ENCODE results near the gene DNAI7.

Gene DNAI7

DNA sequence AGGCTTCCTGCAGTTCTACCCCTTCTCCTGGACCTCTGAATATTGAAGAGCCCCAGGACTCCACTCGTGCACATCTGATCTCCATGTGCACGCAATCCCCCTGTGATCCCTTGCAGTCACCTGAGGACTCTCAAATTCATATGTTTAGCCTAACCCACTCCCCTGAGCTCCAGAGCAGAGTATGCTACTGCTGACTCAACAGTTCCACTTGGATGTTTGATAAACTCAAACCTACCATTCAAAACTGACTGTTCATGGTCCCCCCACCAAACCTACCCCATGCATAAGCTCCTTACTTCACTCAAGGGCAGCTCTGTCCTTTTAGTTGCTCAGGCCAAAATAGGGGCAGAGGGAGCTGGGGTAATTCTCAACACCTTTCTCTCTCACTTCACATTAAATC lies 96.0 kb downstream of the DNAI7 start:
- DNase-seq: no peak

DNA sequence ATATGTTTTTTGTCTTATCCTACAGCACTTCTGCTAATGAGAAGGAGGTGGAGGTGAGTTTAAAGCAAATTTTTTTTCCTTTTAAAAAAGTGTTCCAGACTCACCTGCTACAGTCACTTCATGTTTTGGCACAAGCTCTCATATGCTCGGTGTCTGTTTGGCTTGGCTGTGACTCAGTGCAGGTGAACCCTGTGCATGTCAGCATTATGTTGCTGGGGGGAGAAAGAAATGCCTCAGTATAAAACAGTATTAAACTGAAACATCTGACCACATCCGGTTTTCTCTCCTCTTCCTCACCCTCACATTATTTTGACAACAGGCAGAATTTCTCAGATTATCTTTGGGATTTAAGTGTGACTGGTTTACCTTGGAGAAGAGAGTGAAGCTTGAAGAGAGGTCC lies 105.2 kb downstream of the DNAI7 start:
- no peak for DNase-seq

DNA sequence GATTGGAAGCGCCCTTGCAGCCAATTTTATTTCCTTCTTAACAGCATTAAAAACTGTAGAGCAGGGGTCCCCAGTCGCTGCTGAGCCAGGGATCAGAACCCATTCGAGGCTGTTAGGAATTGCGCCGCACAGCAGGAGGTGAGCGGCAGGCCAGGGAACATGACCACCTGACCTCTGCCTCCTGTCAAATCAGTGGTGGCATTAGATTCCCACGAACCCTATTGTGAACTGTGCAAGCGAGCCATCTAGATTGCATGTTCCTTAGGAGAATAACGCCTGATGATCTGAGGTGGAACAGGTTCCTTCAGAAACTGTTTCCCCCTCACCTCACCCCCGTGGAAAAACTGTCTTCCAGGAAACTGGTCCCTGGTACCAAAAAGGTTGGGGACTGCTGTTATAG lies 107.4 kb downstream of the DNAI7 start:
- DNase-seq: no peak

DNA sequence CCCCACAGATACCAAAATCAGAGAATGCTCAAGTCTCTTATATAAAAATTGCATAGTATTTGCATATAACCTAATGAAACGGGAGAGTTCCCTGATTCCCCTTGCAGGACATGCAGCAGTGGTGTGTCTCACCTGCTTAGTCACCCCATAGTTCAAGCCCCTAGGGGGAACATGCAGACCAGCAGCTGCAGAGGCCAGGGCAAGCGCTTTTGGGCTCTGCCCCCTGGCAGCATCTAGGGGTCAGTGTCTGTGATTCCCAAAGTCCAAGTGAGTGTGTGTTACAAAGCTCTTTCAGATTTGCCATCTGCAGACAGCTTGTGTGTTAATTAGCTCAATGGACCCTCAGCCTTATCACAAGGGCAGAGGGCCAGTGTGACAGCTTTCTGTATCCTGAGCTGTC lies 110.1 kb downstream of the DNAI7 start:
- DNase-seq: no peak

DNA sequence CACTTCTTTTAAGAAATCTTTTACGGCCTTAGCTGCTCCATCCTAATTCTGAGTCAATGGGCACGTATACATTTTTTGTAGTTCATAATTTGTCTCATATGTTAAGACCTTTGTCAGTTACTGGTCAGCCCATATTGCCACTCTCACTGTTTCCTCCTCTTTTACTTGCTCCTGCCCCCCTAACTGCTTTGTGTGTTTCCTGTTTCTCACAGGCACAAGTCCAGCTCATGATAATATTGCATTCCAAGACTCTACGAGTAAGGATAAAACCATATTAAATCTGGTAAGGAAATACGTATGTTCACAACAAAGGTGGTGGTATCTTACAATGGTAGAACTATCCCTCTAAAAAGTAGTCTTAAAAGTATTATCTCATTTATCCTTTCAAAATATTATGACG lies 111.7 kb downstream of the DNAI7 start:
- no peak for DNase-seq

DNA sequence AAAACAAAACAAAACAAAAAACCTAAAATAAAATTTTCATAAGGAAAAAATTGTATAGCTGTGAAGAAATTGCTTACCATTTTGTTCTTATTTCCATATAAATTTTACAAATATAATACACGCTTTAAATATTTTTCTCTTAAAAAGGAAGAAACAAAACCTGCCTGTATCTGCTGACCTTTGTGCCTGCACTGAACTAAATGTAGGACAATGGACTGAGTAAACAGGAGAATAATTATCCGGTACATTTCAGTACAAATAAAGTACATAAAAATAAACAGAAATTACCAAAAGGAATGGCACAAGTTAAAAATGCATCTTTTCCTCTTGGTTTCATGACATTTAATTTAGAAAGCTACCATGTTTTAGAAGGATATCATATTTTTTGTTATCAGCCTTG lies 112.3 kb downstream of the DNAI7 start:
- no peak for DNase-seq

DNA sequence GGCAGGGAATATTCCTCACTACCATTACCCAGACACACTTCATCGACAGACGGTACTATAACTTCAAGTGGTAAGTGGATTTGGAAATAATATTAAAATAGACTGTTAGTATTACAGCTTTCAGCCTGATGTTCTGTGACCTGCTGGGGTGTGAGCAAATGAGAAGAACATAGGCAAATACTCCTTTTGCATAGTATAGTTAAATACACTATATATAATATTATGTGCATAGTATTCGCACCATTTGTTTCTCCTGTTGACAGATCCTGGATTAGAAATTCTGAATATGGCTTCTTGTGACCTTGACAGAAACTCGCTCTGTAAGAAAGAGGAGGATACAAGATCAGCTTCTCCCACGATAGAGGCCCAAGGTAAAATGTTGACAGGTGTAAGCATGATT lies 115.6 kb downstream of the DNAI7 start:
- DNase-seq: no peak

DNA sequence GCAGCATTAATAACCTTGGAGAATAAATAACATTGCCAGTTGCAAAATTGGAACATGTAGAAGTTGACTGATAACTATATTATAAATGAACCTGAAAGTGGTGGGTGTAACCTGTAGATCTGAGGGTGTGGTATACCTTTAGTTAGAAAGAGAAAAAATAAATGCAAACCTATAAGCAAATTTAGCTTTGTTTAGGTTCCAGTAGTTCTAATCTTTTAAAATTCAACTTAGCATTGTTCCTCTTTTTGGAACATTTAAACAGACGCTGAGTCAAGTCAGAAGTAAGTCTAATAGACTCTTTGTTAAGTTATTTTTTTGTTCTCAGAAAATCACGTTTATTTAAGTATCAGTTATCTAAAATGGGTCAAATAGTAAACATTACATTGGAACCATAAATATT lies 120.0 kb downstream of the DNAI7 start:
- no peak for DNase-seq

DNA sequence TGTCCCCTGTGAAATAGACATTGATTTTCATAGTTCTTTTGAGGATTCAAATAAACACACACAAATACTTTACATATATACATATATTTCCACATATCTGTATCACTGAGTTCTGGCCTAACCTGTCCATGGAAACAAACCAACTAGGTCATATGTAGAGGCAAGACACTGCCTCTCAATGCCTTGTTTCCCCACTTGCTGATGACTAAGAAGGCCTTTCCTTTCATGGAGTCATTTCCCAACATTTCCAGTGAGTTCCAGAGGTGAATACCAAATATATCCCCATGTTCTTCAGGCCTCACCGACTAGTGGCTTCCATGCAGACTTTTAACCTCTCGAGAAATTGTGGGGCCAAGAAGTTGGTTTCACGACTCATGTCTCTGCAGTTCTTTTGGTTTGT lies 120.8 kb downstream of the DNAI7 start:
- DNase-seq: no peak

DNA sequence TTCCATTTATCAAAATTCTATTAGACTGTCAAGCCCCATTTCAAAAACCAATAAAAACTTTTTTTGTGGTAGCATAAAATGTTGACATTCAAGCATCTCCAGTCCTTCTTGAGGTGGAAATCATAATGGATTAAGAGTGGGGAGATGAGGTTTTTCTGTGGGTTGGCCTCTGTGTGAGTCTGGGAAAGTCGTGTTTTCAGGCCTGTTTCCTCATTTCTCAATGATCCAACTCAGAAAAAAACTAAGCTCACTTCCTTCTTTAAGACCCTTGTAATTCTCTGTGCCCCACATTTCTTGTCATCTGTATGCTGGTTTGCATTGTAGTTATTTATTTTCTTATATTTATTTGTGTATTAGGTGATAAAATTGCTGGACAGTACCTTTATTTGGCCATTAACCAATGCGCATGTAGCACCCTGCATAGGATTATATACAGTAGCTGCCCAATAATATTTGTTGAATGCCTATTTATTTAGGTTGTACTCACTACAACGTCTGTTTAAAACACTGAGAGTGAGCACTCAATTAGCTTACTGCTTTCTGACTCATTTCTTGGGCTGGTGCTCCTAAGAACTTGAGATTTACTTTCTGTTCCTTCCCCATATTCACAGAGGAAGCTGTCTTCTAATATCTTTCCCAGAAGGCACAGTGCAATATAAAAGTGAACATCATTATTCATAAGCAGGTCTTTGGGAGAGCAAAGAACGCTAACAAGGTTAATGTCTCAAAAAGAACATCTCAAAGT lies 121.9 kb downstream of the DNAI7 start:
- no peak for DNase-seq

DNA sequence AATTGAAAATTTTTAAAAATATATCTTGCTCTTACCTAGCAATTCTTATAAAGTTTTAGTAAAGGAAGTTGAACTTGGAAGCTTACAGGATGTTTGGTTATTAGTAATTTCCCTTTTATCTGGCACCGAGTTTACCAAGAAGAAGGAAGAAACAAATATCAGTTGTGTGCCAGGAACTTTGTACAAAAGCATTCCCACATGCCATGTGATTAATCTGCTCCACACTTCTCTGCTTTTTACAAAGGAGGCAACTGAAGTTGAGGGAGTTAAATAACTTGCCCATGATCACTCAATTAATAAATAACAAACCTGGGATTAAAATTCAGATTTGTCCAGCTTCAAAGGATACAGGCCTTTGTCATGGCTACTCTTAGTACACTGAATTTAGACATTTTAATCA lies 123.6 kb downstream of the DNAI7 start:
- no peak for DNase-seq

DNA sequence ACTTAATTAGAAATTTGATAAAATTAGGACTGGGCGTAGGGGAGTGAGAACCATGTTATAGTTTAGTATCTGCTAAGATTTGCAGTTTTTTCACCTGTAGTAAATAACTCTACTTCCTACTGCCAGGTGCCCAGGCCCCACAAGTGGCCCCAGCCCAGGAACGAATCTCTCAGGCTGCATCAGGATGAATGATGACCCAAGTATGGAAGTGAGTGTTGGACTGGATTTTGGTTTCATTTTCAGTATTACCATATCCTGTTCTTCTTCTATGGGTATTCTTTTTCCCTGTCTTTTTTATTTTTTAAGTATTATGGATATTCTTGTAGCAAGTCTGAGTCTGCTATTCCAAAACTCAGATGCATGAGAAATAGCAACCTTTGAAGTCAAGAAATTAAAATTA lies 125.7 kb downstream of the DNAI7 start:
- no peak for DNase-seq

DNA sequence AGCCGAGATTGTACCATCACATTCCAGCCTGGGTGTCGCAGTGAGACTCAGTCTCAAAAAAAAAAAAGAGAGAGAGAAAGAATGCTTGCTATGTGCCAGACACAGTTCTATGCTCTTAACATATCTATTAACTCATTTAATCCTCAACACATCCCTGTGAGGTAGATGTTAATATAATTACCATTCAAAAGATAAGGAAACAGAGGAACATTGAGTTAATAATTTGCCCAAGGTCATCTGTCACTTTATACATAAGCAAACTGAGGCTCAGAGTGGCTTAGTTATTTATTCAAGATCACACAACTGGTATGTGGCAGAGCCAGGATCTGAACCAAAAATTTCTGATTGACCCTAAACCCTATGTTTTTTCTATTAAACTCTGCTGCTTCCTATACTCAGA lies 129.9 kb downstream of the DNAI7 start:
- DNase-seq: no peak

DNA sequence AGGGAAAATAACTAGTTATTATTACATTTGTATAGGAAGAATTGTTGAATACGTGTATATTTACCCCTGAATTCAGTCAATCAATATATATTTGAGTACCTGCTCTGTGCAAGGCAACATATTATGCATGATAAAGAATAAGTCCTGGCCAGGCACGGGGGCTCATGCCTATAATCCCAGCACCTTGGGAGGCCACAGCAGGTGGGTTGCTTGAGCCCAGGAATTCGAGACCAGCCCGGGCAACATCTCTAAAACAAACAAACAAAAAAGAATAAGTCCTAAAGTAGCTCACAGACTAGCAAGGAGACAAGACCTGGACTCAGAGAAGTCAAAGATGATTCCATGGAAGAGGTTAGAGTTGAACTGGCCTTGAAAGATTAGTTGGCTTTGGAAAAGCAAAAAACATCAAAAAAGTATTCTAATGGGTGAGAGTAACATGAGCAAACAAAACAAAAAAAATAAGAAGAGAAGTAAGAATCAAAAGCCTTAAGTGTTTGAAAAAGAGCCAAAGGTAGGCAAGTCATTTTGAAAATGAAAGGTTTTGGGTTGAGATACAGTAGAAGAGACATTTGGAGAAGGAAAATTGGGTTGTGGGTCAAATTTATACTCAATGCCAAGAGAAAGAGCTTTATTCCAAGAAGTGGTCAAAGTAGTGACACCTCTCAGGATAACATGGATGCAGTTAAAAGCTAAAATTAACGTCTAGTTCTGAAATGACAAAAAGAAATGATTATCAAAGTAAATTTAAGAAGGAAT lies 130.9 kb downstream of the DNAI7 start:
- DNase-seq: no peak

DNA sequence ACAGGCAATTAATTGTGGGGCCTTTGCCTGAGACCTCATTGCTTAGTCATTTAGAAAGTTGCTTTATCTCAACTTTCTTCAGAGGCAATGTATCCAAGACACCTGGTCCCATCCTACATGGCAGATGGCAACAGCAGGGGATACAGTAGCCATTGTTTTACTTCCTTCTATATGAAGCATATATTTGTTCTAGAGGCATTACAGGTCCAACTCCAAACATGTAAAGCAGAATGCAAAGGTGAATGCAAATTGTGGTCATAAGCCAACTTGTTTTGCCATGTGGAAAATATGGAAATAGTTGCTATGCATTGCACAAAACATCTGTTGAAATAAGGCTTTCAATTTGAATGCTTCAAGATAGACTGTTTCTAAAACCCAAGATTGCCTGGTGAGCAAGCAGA lies 136.3 kb downstream of the DNAI7 start:
- DNase-seq: peak; percentile 82
